Prostate gland (tissue), 2 donors: ENCODE measurements around the gene ZBTB9. TPM values are rescaled to one million over a fixed set of nuclear protein-coding genes. Genes with fewer than 3 reads are reported as not detected.

Experiments
- DNase-seq: peaks from one replicate; pipeline ENCODE4 v3.0.0-alpha.2; 2019; ENCODE audit warnings: low spot score
- H3K27ac ChIP-seq, 2 donors: fragments of 200-600 bp; sonication (generic); 2 replicates each; pipeline ENCODE4 v1.5.1; 2017 to 2019
- H3K27me3 ChIP-seq: fragments of 200-600 bp; sonication (generic); replicated peaks from 2 replicates; pipeline ENCODE4 v1.5.1; 2019; ENCODE audit not compliant: insufficient read depth
- H3K36me3 ChIP-seq, 2 donors: fragments of 200-600 bp; sonication (generic); 1 replicate in 1 of 2; 2 replicates in 1 of 2; pipeline versions ENCODE4 v1.5.1 to v1.8.1; 2017 to 2019
- H3K4me1 ChIP-seq: fragments of 200-600 bp; sonication (generic); replicated peaks from 2 replicates; pipeline ENCODE4 v1.5.1; 2019
- H3K4me3 ChIP-seq, 2 donors: fragments of 200-600 bp; sonication (generic); 2 replicates each; pipeline ENCODE4 v1.5.1; 2017 to 2019
- H3K9me3 ChIP-seq: fragments of 200-600 bp; sonication (generic); 2 replicates; pipeline ENCODE4 v1.5.1; 2017
- POLR2A ChIP-seq: fragments of 450-650 bp; IDR thresholded peaks from one replicate; pipeline ENCODE4 v1.6.1; 2016; ENCODE audit warnings: antibody characterized with exemption, mild to moderate bottlenecking
- POLR2AphosphoS5 ChIP-seq: sonication (generic); formaldehyde crosslinking; IDR thresholded peaks from one replicate; pipeline ENCODE4 v1.6.1; 2017; ENCODE audit warnings: antibody characterized with exemption
- WGBS: methylation state at CpG from one replicate; pipeline ENCODE4 v1.1.5; 2018; 5-methylcytosine and 5-hydroxymethylcytosine counted together
- intact Hi-C: fragments of 100-400 bp; cut with DNase I; formaldehyde crosslinking; loops from one replicate; pipeline ENCODE4 v1.14.2; 2022
- total RNA-seq, 2 donors: library from RNA; depleted of rRNA; stranded (reverse); fragments of >200 nt; gene quantifications; one replicate each; pipeline ENCODE4 v1.1.0, GENCODE V29; 2016
- TF ChIP-seq, protein P1 (sequence below), 4 experiments: fragments of 200-600 bp in 2 of 4; fragments of 450-650 bp in 2 of 4; sonication (generic) in 2 of 4; IDR thresholded peaks; 1 replicate in 3 of 4; 2 replicates in 1 of 4; pipeline ENCODE4 v1.5.1; 2016 to 2019; ENCODE audit warnings: antibody characterized with exemption in 4 of 4, mild to moderate bottlenecking in 2 of 4, moderate library complexity in 2 of 4

The ZBTB9 gene
- total RNA-seq, 2 donors from 2014 or later = 3.5 to 8.9 TPM

DNA sequence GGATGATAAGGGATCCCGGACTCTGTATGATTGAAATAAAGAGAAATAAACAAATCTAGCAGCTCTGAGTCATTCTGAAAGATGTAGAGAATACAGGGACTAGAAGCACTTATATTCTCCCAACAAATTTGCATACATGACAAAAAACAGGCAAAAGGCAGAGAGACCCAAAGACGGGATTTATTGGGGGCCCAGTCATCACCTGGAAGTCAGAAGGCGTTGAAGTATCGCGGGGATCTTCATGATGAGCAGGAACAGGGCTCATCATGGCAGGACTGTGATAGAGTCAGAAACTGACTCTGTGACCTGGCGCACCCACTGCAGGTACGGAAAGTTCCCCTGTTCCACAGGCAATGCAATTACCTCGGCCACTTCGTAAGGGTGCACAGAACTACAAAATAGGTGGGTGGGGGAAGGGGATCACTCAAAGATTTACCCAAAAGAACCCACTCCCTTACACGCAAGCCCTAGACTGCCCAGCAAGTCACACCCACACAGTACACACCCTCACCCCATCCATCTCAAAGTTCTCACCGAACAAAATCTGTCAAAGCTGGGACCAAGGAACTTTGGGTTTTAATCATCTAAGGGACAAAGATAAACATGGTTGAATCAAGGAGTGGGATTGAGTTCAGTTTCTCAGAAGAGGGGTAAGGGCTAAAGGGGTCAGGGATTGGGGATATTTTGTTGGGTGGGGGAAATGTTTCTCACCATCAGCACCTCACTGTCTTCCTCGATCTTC is 37.8 kb upstream of the ZBTB9 start:
- Histone ChIP-seq H3K36me3 (no peaks in the 10 kb centered on the region), H3K4me1 (peaks cover 12% of the 10 kb centered on the region), H3K4me3 (peak overlapping the region; percentile 42 to 56), H3K27me3 (no peaks in the 10 kb centered on the region), H3K27ac (peak overlapping the region; percentile 93 to 95), H3K9me3 (no peaks in the 10 kb centered on the region)
- intact Hi-C loops = loop anchor here (10.0 kb wide), 1 partner anchor 442 kb away; no protein-coding TSS in a partner anchor
- 40% methylated on average over 12 of the region's 12 CpGs for WGBS
- TF ChIP-seq POLR2A = no peak
- TF ChIP-seq, protein P1, sequence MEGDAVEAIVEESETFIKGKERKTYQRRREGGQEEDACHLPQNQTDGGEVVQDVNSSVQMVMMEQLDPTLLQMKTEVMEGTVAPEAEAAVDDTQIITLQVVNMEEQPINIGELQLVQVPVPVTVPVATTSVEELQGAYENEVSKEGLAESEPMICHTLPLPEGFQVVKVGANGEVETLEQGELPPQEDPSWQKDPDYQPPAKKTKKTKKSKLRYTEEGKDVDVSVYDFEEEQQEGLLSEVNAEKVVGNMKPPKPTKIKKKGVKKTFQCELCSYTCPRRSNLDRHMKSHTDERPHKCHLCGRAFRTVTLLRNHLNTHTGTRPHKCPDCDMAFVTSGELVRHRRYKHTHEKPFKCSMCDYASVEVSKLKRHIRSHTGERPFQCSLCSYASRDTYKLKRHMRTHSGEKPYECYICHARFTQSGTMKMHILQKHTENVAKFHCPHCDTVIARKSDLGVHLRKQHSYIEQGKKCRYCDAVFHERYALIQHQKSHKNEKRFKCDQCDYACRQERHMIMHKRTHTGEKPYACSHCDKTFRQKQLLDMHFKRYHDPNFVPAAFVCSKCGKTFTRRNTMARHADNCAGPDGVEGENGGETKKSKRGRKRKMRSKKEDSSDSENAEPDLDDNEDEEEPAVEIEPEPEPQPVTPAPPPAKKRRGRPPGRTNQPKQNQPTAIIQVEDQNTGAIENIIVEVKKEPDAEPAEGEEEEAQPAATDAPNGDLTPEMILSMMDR (IDR thresholded peaks at IDR 0.05) = no peak
- no peak for TF ChIP-seq POLR2AphosphoS5
- no peak for DNase-seq

DNA sequence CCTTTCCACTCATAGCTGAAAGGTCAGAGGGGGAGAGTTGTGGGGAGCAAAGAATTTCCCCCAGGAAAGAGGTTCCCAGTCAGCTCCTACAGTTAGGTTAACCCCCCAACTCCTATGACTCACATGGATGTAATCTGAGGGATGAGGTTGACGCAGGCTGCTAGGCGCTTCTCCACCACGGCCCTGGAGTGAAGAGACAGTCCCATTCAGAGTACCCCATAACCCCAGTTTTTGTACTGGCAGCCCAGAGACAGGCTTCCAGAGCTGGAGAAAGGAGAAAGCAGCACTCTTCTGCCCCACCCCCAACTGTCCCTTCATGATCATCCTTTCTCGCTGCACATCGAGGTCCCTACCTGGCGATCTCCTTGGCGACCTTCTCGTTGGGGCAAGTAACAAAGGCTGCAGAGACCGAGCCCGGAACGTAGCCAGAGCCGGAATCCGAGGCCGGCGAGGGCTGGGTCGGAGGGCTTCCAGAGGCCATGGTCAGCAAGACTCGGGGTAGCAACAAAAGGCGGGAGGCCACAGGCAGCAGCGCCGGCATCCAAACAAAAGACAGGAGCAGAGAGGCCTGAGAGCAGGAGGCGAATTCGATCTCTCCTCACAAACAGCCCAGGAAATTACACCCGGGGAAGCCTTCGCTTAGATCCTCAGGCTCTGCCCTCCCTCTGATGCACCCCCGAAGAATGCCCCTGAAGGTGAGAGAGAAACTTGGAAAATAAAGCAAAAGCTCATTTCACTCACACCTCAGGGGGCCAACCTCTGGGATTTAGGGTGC is 37.1 kb upstream of the ZBTB9 start:
- intact Hi-C loops = loop anchor here (10.0 kb wide), 1 partner anchor 443 kb away; no protein-coding TSS in a partner anchor
- no peaks in the 10 kb centered on the region for H3K9me3 ChIP-seq
- WGBS = under 1% methylated on average over 25 of the region's 25 CpGs
- DNase-seq = peak; percentile 14
- peak overlapping the region; percentile 93 to 95 for H3K27ac ChIP-seq
- no peaks in the 10 kb centered on the region for H3K27me3 ChIP-seq
- no peaks in the 10 kb centered on the region for H3K36me3 ChIP-seq
- peaks cover 8% of the 10 kb centered on the region for H3K4me1 ChIP-seq
- TF ChIP-seq POLR2A = no peak
- no peak for TF ChIP-seq POLR2AphosphoS5
- TF ChIP-seq, protein P1 (IDR thresholded peaks at IDR 0.05) = no peak
- H3K4me3 ChIP-seq = peak overlapping the region; percentile 42 to 56

DNA sequence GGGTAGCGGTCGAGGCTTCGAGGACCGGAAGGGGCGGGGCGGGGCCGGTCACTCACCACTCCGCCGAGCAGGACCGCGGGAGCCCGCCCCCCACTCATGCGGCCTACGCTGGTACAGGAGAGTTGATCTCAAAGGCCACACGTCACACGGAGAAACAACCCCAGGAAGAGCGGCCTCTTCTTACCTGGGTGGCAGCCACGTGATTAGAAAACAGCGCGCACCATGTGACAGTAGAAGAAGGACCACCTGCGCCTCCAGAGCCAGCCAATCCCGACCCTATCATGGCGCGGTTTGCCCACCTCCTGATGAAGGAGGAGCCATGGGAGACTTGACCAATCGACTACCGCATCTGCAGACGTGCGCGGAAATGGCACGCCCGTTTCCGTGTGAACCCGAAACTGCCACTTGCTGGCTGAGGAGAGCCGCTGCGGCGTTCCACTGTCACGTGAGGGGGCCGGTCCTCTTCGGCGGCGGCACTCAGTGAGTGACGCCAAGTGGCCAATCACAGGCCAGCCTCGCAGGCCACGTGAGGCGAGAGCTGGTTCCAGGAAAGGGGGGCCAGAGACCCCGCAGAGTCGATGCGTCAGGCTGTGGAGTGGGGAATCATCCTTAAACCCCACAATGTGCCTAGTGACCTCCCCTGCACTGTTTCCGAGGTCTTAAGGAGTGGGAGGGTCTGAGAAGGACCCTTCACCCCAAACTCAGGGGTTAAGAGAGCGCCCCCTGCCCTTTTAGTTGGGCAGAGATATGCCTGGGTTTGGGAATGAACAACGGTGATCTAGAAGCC is 36.3 kb upstream of the ZBTB9 start, which contains the start of gene CUTA:
TSS of gene CUTA (minus strand) at position 205 of the 787 bp plus-strand sequence. CDS start at position 98, 107 bp downstream.
- peaks cover 6% of the 10 kb centered on the region for H3K4me1 ChIP-seq
- intact Hi-C loops = loop anchor here (10.0 kb wide), 1 partner anchor 443 kb away; no protein-coding TSS in a partner anchor

DNA sequence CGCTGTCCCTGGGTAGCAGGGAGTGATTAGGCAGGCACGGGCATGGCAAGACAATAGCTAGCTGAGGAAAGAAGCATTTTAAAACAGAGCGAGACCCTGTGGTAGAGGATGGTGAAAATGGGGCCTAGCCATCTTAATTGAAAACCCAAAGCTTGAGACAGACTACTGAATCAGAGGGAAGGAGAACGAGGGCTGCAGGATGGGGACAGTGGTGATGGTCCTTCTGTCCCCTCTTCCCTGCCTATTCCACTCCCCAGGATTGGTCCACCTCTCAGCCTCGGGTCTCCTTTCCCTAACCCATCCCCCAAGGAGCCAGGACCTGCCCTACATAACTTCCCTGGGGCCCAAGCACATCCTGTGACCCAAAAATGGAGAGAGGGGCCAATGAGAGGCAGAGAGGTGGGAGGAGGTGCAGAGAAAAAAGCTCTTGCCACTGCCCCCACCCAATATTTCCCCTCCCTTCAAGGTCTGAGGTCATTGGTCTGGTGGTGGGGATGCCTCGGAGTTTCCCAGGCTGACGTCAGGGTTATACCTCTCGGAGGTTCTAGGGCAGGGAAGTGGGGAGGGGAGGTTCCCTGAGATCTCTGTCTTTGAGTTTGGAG is 35.6 kb upstream of the ZBTB9 start:
- intact Hi-C loops = loop anchor here (10.0 kb wide), 1 partner anchor 444 kb away; no protein-coding TSS in a partner anchor
- no peaks in the 10 kb centered on the region for H3K9me3 ChIP-seq
- WGBS = 46% methylated on average over 8 of the region's 8 CpGs
- H3K4me3 ChIP-seq = peak overlapping the region; percentile 42 to 56
- H3K27me3 ChIP-seq = no peaks in the 10 kb centered on the region
- DNase-seq = no peak
- H3K4me1 ChIP-seq = peaks cover 6% of the 10 kb centered on the region
- H3K36me3 ChIP-seq = no peaks in the 10 kb centered on the region
- TF ChIP-seq, protein P1 (IDR thresholded peaks at IDR 0.05) = no peak
- TF ChIP-seq POLR2A (no peak), POLR2AphosphoS5 (no peak)
- H3K27ac ChIP-seq = peak overlapping the region; percentile 93 to 95

More for the DNA sequence above, 36.3 kb upstream of the ZBTB9 start, which contains the start of gene CUTA:
- TF ChIP-seq POLR2AphosphoS5 = peak; percentile 100
- TF ChIP-seq, protein P1 (IDR thresholded peaks at IDR 0.05) = peak in 3 of 4 experiments; percentile 35 to 71 (median 59)
- TF ChIP-seq POLR2A = peak; percentile 72
- Histone ChIP-seq H3K4me3 (peak within 1 kb of the TSS; percentile 42 to 56), H3K27me3 (no peaks in the 10 kb centered on the region), H3K36me3 (no peaks in the 10 kb centered on the region), H3K27ac (peak within 1 kb of the TSS; percentile 93 to 95), H3K9me3 (no peaks in the 10 kb centered on the region)
- under 1% methylated on average over 49 of the region's 51 CpGs for WGBS
- peak; percentile 100 for DNase-seq
